SHP77 (cell line): ENCODE data around the gene MRTO4.
"Not testable (repeated sequence)": the region's sequence is repeated elsewhere in the genome, so short reads cannot be mapped to it uniquely, and the experiment has no call there.

Experiments used
- DNase-seq, 2 experiments: peaks; one replicate each; lab custom pipeline; 2025; lab: John Stamatoyannopoulos, UW

MRTO4 gene

GRCh38 chr1:19270343-19270730 is 18.7 kb downstream of the MRTO4 start:
- not testable (repeated sequence) for DNase-seq

GRCh38 chr1:19272064-19272463 is 20.5 kb downstream of the MRTO4 start:
- DNase-seq, result no peak

- DNase-seq, result no peak
Observed at GRCh38 chr1:19273106-19273843, 21.7 kb downstream of the MRTO4 start.

- DNase-seq, result not testable (repeated sequence)
Observed at GRCh38 chr1:19273844-19274531, 22.4 kb downstream of the MRTO4 start.

GRCh38 chr1:19274636-19275035 is 23.0 kb downstream of the MRTO4 start:
- DNase-seq, result no peak

GRCh38 chr1:19283891-19284290 is 32.3 kb downstream of the MRTO4 start:
- no peak for DNase-seq

- DNase-seq, result no peak
Observed at GRCh38 chr1:19284881-19285280, 33.3 kb downstream of the MRTO4 start.

GRCh38 chr1:19285366-19285765 is 33.8 kb downstream of the MRTO4 start:
- not testable (repeated sequence) for DNase-seq

- not testable (repeated sequence) for DNase-seq
Observed at GRCh38 chr1:19285807-19286206, 34.2 kb downstream of the MRTO4 start.

- peak in 1 of 2 experiments; percentile 13 for DNase-seq
Observed at GRCh38 chr1:19287436-19288185, 36.0 kb downstream of the MRTO4 start.

- peak; percentile 60 to 82 for DNase-seq
Observed at GRCh38 chr1:19288324-19289241, 37.0 kb downstream of the MRTO4 start, which contains the start of gene AKR7A3. Gene AKR7A3 (minus strand): TSS chr1:19288770. CDS start chr1:19288709, 61 bp downstream.

- no peak for DNase-seq
Observed at GRCh38 chr1:19289244-19289643, 37.6 kb downstream of the MRTO4 start.

- no peak for DNase-seq
Observed at GRCh38 chr1:19294638-19295037, 43.0 kb downstream of the MRTO4 start.

- peak; percentile 31 to 34 for DNase-seq
Observed at GRCh38 chr1:19300211-19300610, 48.6 kb downstream of the MRTO4 start.

- not testable (repeated sequence) for DNase-seq
Observed at GRCh38 chr1:19304081-19304480, 52.5 kb downstream of the MRTO4 start.

GRCh38 chr1:19305880-19306279 is 54.3 kb downstream of the MRTO4 start:
- DNase-seq, result no peak

- no peak for DNase-seq
Observed at GRCh38 chr1:19306941-19307340, 55.3 kb downstream of the MRTO4 start.

GRCh38 chr1:19307794-19308508 is 56.3 kb downstream of the MRTO4 start:
- no peak for DNase-seq

- DNase-seq, result no peak
Observed at GRCh38 chr1:19308509-19308907, 56.9 kb downstream of the MRTO4 start.

GRCh38 chr1:19309123-19309813 is 57.7 kb downstream of the MRTO4 start:
- DNase-seq, result no peak
